HepG2 (cell line): ENCODE results near the gene TAF6. TPM values are rescaled to one million over a fixed set of nuclear protein-coding genes. Genes with fewer than 3 reads are reported as not detected.

Experiments used
- AGO1 ChIP-seq: fragments of 200-400 bp; formaldehyde crosslinking; IDR thresholded peaks from 2 replicates; pipeline ENCODE4 v1.6.1; 2017; ENCODE audit warnings: mild to moderate bottlenecking, low read depth, low read length, moderate library complexity; ENCODE audit not compliant: poor library complexity, severe bottlenecking
- AGO2 ChIP-seq: fragments of 200-400 bp; formaldehyde crosslinking; optimal IDR thresholded peaks from 2 replicates; pipeline ENCODE3; 2017; ENCODE audit warnings: mild to moderate bottlenecking, low read depth, low read length, moderate library complexity
- FOSL2 ChIP-seq: sonication (generic); formaldehyde crosslinking; IDR thresholded peaks from 2 replicates; pipeline ENCODE4 v1.4.0; 2020; ENCODE audit warnings: missing genetic modification reagents
- HOMEZ ChIP-seq: IDR thresholded peaks from 2 replicates; pipeline ENCODE4 v1.6.1; 2016; ENCODE audit warnings: low read depth
- HOXA3 ChIP-seq: sonication (generic); formaldehyde crosslinking; IDR thresholded peaks from 2 replicates; pipeline ENCODE4 v1.5.0; 2020; ENCODE audit warnings: missing genetic modification reagents
- KLF6 ChIP-seq: IDR thresholded peaks from 2 replicates; pipeline ENCODE4 v1.8.0; 2016; ENCODE audit warnings: missing biosample characterization, missing genetic modification reagents
- MTA1 ChIP-seq: sonication (generic); formaldehyde crosslinking; IDR thresholded peaks from 2 replicates; pipeline ENCODE4 v1.4.0; 2020; ENCODE audit warnings: missing genetic modification reagents, mild to moderate bottlenecking, borderline replicate concordance
- PAX8 ChIP-seq: sonication (generic); formaldehyde crosslinking; IDR thresholded peaks from 2 replicates; pipeline ENCODE4 v1.8.0; 2022; ENCODE audit warnings: mild to moderate bottlenecking, missing genetic modification reagents, borderline replicate concordance
- SNAPC2 ChIP-seq: sonication (generic); formaldehyde crosslinking; IDR thresholded peaks from 2 replicates; pipeline ENCODE4 v1.8.1; 2022; ENCODE audit warnings: mild to moderate bottlenecking, missing genetic modification reagents
- SRSF9 ChIP-seq: fragments of 200-400 bp; formaldehyde crosslinking; IDR thresholded peaks from 2 replicates; pipeline ENCODE4 v1.6.1; 2018; ENCODE audit warnings: borderline replicate concordance, mild to moderate bottlenecking, low read depth, low read length; ENCODE audit not compliant: insufficient read depth, poor library complexity, severe bottlenecking
- ZNF17 ChIP-seq: sonication (generic); formaldehyde crosslinking; IDR thresholded peaks from 2 replicates; pipeline ENCODE4 v1.5.0; 2020; ENCODE audit warnings: mild to moderate bottlenecking, missing genetic modification reagents
- ZNF275 ChIP-seq: sonication (generic); formaldehyde crosslinking; IDR thresholded peaks from 2 replicates; pipeline ENCODE4 v1.8.0; 2022; ENCODE audit warnings: missing genetic modification reagents, mild to moderate bottlenecking, inconsistent platforms, borderline replicate concordance
- ZNF781 ChIP-seq: sonication (generic); formaldehyde crosslinking; IDR thresholded peaks from 2 replicates; pipeline ENCODE4 v1.5.1; 2020; ENCODE audit warnings: borderline replicate concordance, mild to moderate bottlenecking, missing genetic modification reagents; ENCODE audit errors: not compliant biosample characterization
- ZNF83 ChIP-seq: sonication (generic); formaldehyde crosslinking; IDR thresholded peaks from 2 replicates; pipeline ENCODE4 v1.4.0; 2020; ENCODE audit warnings: missing genetic modification reagents, mild to moderate bottlenecking, borderline replicate concordance
- polyA plus RNA-seq, 8 experiments: library from polyadenylated mRNA; depleted of rRNA in 3 of 8; stranded (reverse) in 7 of 8; unstranded in 1 of 8; fragments of >200 nt; fragmentation: Illumina TruSeq in 4 of 8; extraction: Trizol in 4 of 8; gene quantifications; 2 replicates each; pipeline versions ENCODE4 v1.2.1 to v1.2.3, GENCODE V29; 2011 to 2016; ENCODE audit warnings: low read depth in 4 of 8, missing spikeins in 1 of 8, mixed read lengths in 1 of 8; ENCODE audit not compliant: insufficient read depth in 1 of 8
- total RNA-seq, 5 experiments: library from RNA; depleted of rRNA; stranded (reverse); fragments of >200 nt; fragmentation: Illumina TruSeq; extraction: Trizol; gene quantifications; 2 replicates each; pipeline ENCODE4 v1.2.3, GENCODE V29; 2016; ENCODE audit warnings: low read depth in 1 of 5
- TF ChIP-seq, protein P1 (sequence below): sonication (generic); formaldehyde crosslinking; IDR thresholded peaks from 2 replicates; pipeline ENCODE4 v1.4.0; 2020; ENCODE audit warnings: mild to moderate bottlenecking, low read depth, missing genetic modification reagents
- TF ChIP-seq, protein P2 (sequence below): sonication (generic); formaldehyde crosslinking; IDR thresholded peaks from 2 replicates; pipeline ENCODE4 v1.4.0; 2020; ENCODE audit warnings: missing genetic modification reagents
- TF ChIP-seq, protein P3 (sequence below): IDR thresholded peaks from 2 replicates; pipeline ENCODE4 v1.4.0; 2020; ENCODE audit warnings: mild to moderate bottlenecking, missing genetic modification reagents
- TF ChIP-seq, protein P4 (sequence below): sonication (generic); formaldehyde crosslinking; IDR thresholded peaks from 2 replicates; pipeline ENCODE4 v1.5.1; 2020; ENCODE audit warnings: mild to moderate bottlenecking, missing genetic modification reagents, moderate library complexity

The TAF6 gene
- total and polyA plus RNA-seq, 2 of the 13 experiments (the other 11 are each of a cell fraction or from before 2014, with no cell fraction given), result 12.9 to 18.8 TPM

- TF ChIP-seq, protein P1, sequence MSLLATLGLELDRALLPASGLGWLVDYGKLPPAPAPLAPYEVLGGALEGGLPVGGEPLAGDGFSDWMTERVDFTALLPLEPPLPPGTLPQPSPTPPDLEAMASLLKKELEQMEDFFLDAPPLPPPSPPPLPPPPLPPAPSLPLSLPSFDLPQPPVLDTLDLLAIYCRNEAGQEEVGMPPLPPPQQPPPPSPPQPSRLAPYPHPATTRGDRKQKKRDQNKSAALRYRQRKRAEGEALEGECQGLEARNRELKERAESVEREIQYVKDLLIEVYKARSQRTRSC, result no peak
- TF ChIP-seq FOSL2 (CRISPR knock-in tag) (peak; percentile 89), PAX8 (no peak), HOMEZ (CRISPR knock-in tag) (no peak; the same call in none of the 2 replicates), SNAPC2 (CRISPR knock-in tag) (peak; percentile 83; the same call in 1 of the 2 replicates), ZNF17 (CRISPR knock-in tag) (0 out of 2 replicates have a peak, but pooled peaks have one; percentile 62), MTA1 (CRISPR knock-in tag) (peak; percentile 69; the same call in 1 of the 2 replicates), AGO2 (peak; percentile 98), KLF6 (CRISPR knock-in tag) (peak; percentile 77), HOXA3 (CRISPR knock-in tag) (peak; percentile 94), AGO1 (peak; percentile 47), SRSF9 (no peak), ZNF781 (CRISPR knock-in tag) (peak; percentile 78), ZNF83 (CRISPR knock-in tag) (no peak; the same call in 1 of the 2 replicates), ZNF275 (CRISPR knock-in tag) (peak; percentile 89)
- TF ChIP-seq, protein P2, sequence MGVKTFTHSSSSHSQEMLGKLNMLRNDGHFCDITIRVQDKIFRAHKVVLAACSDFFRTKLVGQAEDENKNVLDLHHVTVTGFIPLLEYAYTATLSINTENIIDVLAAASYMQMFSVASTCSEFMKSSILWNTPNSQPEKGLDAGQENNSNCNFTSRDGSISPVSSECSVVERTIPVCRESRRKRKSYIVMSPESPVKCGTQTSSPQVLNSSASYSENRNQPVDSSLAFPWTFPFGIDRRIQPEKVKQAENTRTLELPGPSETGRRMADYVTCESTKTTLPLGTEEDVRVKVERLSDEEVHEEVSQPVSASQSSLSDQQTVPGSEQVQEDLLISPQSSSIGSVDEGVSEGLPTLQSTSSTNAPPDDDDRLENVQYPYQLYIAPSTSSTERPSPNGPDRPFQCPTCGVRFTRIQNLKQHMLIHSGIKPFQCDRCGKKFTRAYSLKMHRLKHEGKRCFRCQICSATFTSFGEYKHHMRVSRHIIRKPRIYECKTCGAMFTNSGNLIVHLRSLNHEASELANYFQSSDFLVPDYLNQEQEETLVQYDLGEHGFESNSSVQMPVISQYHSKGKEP, result peak; percentile 39; the same call in 1 of the 2 replicates
- TF ChIP-seq, protein P3, sequence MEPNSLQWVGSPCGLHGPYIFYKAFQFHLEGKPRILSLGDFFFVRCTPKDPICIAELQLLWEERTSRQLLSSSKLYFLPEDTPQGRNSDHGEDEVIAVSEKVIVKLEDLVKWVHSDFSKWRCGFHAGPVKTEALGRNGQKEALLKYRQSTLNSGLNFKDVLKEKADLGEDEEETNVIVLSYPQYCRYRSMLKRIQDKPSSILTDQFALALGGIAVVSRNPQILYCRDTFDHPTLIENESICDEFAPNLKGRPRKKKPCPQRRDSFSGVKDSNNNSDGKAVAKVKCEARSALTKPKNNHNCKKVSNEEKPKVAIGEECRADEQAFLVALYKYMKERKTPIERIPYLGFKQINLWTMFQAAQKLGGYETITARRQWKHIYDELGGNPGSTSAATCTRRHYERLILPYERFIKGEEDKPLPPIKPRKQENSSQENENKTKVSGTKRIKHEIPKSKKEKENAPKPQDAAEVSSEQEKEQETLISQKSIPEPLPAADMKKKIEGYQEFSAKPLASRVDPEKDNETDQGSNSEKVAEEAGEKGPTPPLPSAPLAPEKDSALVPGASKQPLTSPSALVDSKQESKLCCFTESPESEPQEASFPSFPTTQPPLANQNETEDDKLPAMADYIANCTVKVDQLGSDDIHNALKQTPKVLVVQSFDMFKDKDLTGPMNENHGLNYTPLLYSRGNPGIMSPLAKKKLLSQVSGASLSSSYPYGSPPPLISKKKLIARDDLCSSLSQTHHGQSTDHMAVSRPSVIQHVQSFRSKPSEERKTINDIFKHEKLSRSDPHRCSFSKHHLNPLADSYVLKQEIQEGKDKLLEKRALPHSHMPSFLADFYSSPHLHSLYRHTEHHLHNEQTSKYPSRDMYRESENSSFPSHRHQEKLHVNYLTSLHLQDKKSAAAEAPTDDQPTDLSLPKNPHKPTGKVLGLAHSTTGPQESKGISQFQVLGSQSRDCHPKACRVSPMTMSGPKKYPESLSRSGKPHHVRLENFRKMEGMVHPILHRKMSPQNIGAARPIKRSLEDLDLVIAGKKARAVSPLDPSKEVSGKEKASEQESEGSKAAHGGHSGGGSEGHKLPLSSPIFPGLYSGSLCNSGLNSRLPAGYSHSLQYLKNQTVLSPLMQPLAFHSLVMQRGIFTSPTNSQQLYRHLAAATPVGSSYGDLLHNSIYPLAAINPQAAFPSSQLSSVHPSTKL, result peak; percentile 79
- TF ChIP-seq, protein P4, sequence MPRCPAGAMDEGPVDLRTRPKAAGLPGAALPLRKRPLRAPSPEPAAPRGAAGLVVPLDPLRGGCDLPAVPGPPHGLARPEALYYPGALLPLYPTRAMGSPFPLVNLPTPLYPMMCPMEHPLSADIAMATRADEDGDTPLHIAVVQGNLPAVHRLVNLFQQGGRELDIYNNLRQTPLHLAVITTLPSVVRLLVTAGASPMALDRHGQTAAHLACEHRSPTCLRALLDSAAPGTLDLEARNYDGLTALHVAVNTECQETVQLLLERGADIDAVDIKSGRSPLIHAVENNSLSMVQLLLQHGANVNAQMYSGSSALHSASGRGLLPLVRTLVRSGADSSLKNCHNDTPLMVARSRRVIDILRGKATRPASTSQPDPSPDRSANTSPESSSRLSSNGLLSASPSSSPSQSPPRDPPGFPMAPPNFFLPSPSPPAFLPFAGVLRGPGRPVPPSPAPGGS (CRISPR knock-in tag), result peak; percentile 87
Measured at GRCh38 chr7:100081535-100082102, 37.5 kb downstream of the TAF6 start, which contains the start of gene ZNF3 (continued).
